ENCODE measurements around the gene PCNT. TPM values are rescaled to one million over a fixed set of nuclear protein-coding genes. Genes with fewer than 3 reads are reported as not detected.

PCNT gene
- total RNA-seq, 1 experiment from 2014 or later: 38.4 TPM

GRCh38 chr21:46456750-46457149, 132.8 kb downstream of the PCNT start:
- Histone ChIP-seq H3K4me3 (ENCODE audit: low read depth, low read length) (no peak overlapping the region), H3K4me1 (peaks cover 6% of the 10 kb centered on the region; the same call in 1 of the 2 replicates), H3K27me3 (replicated peaks; ENCODE audit: control insufficient read depth, insufficient read depth, low read length) (no peaks in the 10 kb centered on the region), H3K9me3 (no peaks in the 10 kb centered on the region), H3K36me3 (ENCODE audit: control insufficient read depth, insufficient read depth, low read length) (no peaks in the 10 kb centered on the region; the same call in 1 of the 2 replicates)
- TF ChIP-seq, protein P1, sequence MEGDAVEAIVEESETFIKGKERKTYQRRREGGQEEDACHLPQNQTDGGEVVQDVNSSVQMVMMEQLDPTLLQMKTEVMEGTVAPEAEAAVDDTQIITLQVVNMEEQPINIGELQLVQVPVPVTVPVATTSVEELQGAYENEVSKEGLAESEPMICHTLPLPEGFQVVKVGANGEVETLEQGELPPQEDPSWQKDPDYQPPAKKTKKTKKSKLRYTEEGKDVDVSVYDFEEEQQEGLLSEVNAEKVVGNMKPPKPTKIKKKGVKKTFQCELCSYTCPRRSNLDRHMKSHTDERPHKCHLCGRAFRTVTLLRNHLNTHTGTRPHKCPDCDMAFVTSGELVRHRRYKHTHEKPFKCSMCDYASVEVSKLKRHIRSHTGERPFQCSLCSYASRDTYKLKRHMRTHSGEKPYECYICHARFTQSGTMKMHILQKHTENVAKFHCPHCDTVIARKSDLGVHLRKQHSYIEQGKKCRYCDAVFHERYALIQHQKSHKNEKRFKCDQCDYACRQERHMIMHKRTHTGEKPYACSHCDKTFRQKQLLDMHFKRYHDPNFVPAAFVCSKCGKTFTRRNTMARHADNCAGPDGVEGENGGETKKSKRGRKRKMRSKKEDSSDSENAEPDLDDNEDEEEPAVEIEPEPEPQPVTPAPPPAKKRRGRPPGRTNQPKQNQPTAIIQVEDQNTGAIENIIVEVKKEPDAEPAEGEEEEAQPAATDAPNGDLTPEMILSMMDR (IDR thresholded peaks at IDR 0.05; ENCODE audit: insufficient read depth in 1 of 2, low read depth in 1 of 2, low read length in 1 of 2, severe bottlenecking in 1 of 2, unreplicated experiment in 1 of 2): no peak
- POLR2A ChIA-PET: no interaction called here
- H3K27ac Mint-ChIP-seq (ENCODE audit: unreplicated experiment): no peak overlapping the region
- intact Hi-C loops (cut with micrococcal nuclease; ENCODE audit: unreplicated experiment): no loop called here
- no peaks in the 10 kb centered on the region for H3K4me1 Mint-ChIP-seq (ENCODE audit: low read depth, unreplicated experiment)
- H3K9me3 Mint-ChIP-seq (ENCODE audit: unreplicated experiment): no peaks in the 10 kb centered on the region
- BruUV-seq (replicated peaks): no TSS peak
- H3K27me3 Mint-ChIP-seq (ENCODE audit: insufficient read depth, unreplicated experiment): no peaks in the 10 kb centered on the region
- peak overlapping the region; percentile 91 for H3K4me3 Mint-ChIP-seq (ENCODE audit: unreplicated experiment)
- peaks cover 13% of the 10 kb centered on the region for H3K36me3 Mint-ChIP-seq (ENCODE audit: insufficient read depth, unreplicated experiment)
- CTCF ChIA-PET: no interaction called here
- peak in 1 of 2 experiments; percentile 17 for DNase-seq

- H3K36me3 ChIP-seq (ENCODE audit: control insufficient read depth, insufficient read depth, low read length): no peaks in the 10 kb centered on the region; the same call in 1 of the 2 replicates
- Mint-ChIP-seq H3K4me3 (ENCODE audit: unreplicated experiment) (peak overlapping the region; percentile 91), H3K27me3 (ENCODE audit: insufficient read depth, unreplicated experiment) (no peaks in the 10 kb centered on the region), H3K36me3 (ENCODE audit: insufficient read depth, unreplicated experiment) (peaks cover 15% of the 10 kb centered on the region), H3K4me1 (ENCODE audit: low read depth, unreplicated experiment) (no peaks in the 10 kb centered on the region), H3K27ac (ENCODE audit: unreplicated experiment) (peak overlapping the region; percentile 90), H3K9me3 (ENCODE audit: unreplicated experiment) (no peaks in the 10 kb centered on the region)
- H3K9me3 ChIP-seq: no peaks in the 10 kb centered on the region
- TF ChIP-seq, protein P1 (IDR thresholded peaks at IDR 0.05; ENCODE audit: insufficient read depth in 1 of 2, low read depth in 1 of 2, low read length in 1 of 2, severe bottlenecking in 1 of 2, unreplicated experiment in 1 of 2): no peak
- peak in 1 of 2 experiments; percentile 51 for DNase-seq
- H3K4me1 ChIP-seq: peaks cover 6% of the 10 kb centered on the region; the same call in 1 of the 2 replicates
- ChIA-PET POLR2A (interaction anchor here (1.4 kb wide), 1 partner anchor 132 kb away, joined by 3 read pairs; no protein-coding TSS in a partner anchor), CTCF (interaction anchor here (1.0 kb wide), 1 partner anchor 133 kb away, joined by 3 read pairs; no protein-coding TSS in a partner anchor)
- H3K4me3 ChIP-seq (ENCODE audit: low read depth, low read length): peak overlapping the region; percentile 92
- H3K27me3 ChIP-seq (replicated peaks; ENCODE audit: control insufficient read depth, insufficient read depth, low read length): no peaks in the 10 kb centered on the region
- intact Hi-C loops (cut with micrococcal nuclease; ENCODE audit: unreplicated experiment): no loop called here
- no TSS peak for BruUV-seq (replicated peaks)
These were observed 133.9 kb downstream of the PCNT start for GRCh38 chr21:46457801-46458314.

- Mint-ChIP-seq H3K9me3 (ENCODE audit: unreplicated experiment) (no peaks in the 10 kb centered on the region), H3K27me3 (ENCODE audit: insufficient read depth, unreplicated experiment) (no peaks in the 10 kb centered on the region), H3K4me3 (ENCODE audit: unreplicated experiment) (peak within 1 kb of the TSS; percentile 91), H3K36me3 (ENCODE audit: insufficient read depth, unreplicated experiment) (peaks cover 18% of the 10 kb centered on the region), H3K27ac (ENCODE audit: unreplicated experiment) (peak within 1 kb of the TSS; percentile 90), H3K4me1 (ENCODE audit: low read depth, unreplicated experiment) (no peaks in the 10 kb centered on the region)
- H3K4me3 ChIP-seq (ENCODE audit: low read depth, low read length): peak within 1 kb of the TSS; percentile 97
- BruUV-seq (replicated peaks): no TSS peak
- intact Hi-C loops (cut with micrococcal nuclease; ENCODE audit: unreplicated experiment): no loop called here
- POLR2A ChIA-PET: interaction anchor here (0.7 to 1.4 kb wide), 2 partner anchors 133 to 177 kb away, joined by 3 read pairs; partner anchors contain the start of gene PRMT2
- CTCF ChIA-PET: interaction anchor here (1.0 kb wide), 1 partner anchor 133 kb away, joined by 3 read pairs; no protein-coding TSS in a partner anchor
- peak; percentile 97 to 98 for DNase-seq
- no peaks in the 10 kb centered on the region for H3K9me3 ChIP-seq
- TF ChIP-seq, protein P1 (IDR thresholded peaks at IDR 0.05; ENCODE audit: insufficient read depth in 1 of 2, low read depth in 1 of 2, low read length in 1 of 2, severe bottlenecking in 1 of 2, unreplicated experiment in 1 of 2): peak in 1 of 2 experiments; percentile 23
- H3K27me3 ChIP-seq (replicated peaks; ENCODE audit: control insufficient read depth, insufficient read depth, low read length): no peaks in the 10 kb centered on the region
- H3K36me3 ChIP-seq (ENCODE audit: control insufficient read depth, insufficient read depth, low read length): no peaks in the 10 kb centered on the region; the same call in 1 of the 2 replicates
- peaks cover 6% of the 10 kb centered on the region; the same call in 1 of the 2 replicates for H3K4me1 ChIP-seq
These were observed 134.5 kb downstream of the PCNT start, which contains the start of gene DIP2A for GRCh38 chr21:46458315-46459023. TSS of gene DIP2A (plus strand) at chr21:46458891. CDS start at chr21:46459132, 241 bp downstream.
